Non-pigmented ciliary epithelial cell (primary cell): ENCODE results near the gene DLX2.
A peak's percentile ranks its signal among the peaks of the same experiment; 100 is the strongest.

Experiments used
- DNase-seq: peaks from one replicate; pipeline ENCODE4 v3.0.0-alpha.2; 2010; ENCODE audit warnings: low read depth

DLX2 gene

GRCh38 chr2:172094294-172095145 lies 8.2 kb downstream of the DLX2 start:
- DNase-seq: no peak

GRCh38 chr2:172093416-172094293 lies 9.0 kb downstream of the DLX2 start:
- DNase-seq: no peak

DNA sequence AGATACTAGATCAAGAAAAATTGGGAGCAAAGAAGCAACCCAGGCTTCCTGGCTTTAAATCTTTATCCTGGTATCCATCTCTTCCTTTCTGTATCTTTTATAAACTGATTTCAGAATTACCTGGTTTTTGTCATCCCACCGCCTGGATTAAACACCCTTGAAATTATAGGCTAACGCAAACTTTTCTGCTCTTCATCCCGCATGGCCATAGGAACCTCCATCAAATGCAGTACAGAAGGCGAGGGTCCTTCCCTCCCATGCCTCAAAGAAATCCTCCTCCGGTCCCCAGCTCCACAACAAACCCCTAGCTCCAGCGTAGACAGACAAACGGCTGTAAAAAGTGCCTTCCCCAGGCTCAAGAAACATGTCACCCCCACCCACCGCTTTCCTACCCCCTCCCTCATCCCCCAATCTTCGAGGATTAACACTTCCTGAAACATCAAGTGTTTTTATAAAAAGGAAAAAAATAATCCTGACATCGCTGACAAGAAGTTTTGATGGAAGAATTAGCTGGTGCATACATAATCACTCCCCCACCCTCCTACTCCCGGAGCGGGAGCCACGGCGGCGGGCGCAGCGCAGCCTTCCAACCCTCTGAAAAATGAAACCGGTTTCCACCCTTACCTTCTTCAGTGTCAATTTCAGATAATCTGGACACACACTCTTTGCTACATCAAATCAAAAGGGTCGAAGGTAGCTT lies 9.8 kb downstream of the DLX2 start:
- no peak for DNase-seq

GRCh38 chr2:172091761-172092566 lies 10.7 kb downstream of the DLX2 start:
- DNase-seq: no peak

DNA sequence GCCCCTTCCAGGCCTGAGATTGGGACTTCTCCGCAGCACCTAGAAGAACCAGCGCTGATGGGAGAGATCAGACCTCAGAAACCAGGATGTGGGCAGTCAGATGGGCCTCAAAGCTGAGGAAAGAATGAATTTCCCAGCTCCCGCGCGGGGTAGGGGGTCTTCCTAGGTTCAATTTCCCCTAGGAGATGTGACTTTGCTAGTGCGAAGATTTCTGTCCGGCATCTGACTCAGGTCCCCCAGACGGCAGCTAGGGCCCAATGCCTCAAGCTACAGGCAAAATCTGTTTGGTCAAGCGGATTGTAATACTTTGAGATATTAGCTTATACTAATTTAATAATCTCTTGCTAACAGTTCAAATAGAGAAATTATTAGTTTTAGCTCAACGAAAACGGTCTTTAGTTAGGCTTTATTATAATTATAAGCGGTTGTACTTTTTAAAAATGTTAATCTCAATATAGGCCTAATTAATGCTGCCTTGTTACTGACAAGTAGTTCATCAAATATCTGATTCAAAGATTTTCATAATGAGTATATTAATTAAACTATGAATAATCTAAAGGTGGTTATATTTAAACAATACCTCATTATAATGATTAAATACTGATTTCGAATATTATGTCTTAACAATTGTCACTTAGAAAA lies 11.6 kb downstream of the DLX2 start:
- no peak for DNase-seq

- no peak for DNase-seq
Observed at GRCh38 chr2:172090044-172090961, 12.4 kb downstream of the DLX2 start.

DNA sequence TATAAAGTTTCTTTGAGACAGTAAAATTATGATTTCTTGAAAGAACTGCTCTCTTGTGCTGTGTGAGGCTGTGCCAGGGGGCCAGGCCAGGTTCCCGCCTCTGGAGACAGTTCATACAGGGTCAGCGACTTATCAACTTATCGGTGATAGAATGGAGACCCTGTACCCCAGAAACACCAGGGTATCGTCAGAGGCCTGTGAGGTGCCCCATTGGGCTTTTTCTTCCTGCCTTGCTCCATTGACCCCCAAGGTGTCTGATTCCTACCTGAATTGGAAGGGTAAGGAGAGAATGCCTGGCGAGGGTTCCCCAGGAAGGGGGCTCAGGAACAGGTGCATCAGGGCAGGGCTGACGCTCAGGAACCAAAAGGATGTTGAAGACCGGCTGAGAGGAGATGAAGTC lies 13.1 kb downstream of the DLX2 start:
- no peak for DNase-seq

GRCh38 chr2:172089005-172089504 lies 13.6 kb downstream of the DLX2 start:
- no peak for DNase-seq

DNA sequence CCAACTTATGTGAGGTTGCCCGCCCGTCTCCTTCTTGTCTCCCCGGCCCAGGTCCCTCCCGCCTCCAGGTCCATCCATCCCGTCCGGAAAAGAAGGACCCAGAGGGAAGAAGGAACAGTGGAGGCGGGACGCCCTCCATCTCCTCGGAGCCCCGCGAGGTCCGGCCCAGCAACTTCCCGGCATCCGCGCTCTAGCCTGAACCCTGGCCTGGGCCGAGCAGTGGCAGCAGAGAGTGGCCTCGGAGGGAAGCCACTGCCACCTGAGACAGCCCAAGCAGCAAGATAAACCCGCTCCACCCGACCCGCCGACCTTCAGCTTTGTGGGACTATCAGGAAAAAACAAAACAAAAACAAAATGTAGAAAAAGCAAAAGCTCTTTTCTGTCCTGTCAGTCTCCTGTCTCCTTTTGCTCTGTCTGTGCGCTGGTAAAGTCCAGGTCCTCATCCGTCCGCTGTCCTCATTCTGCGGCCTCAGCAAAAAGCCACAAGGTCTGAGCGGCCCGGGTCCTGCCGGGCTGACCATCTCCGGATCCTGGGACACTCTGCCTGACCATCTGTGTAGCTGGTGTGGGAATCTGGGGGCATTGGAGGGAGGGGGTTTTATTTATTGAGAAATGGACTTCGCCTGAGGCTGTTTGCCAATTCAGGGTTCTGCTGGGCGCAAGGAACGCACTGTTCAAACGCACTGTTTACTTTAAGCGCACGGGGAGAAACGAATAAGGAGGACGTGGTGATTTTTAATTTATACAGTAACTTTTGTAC lies 14.3 kb downstream of the DLX2 start:
- DNase-seq: no peak

GRCh38 chr2:172087780-172088244 lies 14.9 kb downstream of the DLX2 start:
- no peak for DNase-seq

DNA sequence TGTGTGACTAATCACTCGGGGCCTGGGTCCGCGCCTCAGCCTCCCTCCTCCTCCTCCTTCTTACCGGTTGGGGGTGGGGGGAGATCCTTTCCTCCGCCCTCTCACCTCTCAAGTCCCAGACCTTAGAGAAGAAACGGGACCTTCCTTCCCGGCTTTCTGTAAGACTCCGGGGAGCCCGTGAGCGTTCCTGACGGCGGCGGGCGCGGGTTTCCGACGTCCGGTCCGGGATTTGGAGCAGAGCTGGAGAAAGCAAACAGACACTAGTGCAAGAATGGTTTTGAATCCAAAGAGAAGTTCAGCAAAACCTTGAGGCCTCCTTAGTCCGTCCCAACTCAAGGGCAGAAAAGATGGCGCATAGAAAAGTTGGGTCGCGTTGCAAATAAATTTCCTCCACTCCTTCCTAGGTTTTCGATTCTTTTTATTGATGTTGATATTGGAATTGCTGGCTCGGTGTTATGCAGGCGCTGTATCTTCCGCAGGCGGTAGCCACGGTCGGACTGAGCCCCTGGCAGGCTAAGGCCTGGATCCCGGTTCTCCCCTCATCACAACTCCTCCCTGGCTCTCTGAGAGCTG lies 15.4 kb downstream of the DLX2 start:
- no peak for DNase-seq

- DNase-seq: no peak
Observed at GRCh38 chr2:172086241-172087206, 16.2 kb downstream of the DLX2 start.

GRCh38 chr2:172085460-172086159 lies 17.1 kb downstream of the DLX2 start, which contains the start of gene DLX1:
Gene DLX1 (plus strand): TSS chr2:172085507. CDS start chr2:172085678, 171 bp downstream.
- DNase-seq: no peak

DNA sequence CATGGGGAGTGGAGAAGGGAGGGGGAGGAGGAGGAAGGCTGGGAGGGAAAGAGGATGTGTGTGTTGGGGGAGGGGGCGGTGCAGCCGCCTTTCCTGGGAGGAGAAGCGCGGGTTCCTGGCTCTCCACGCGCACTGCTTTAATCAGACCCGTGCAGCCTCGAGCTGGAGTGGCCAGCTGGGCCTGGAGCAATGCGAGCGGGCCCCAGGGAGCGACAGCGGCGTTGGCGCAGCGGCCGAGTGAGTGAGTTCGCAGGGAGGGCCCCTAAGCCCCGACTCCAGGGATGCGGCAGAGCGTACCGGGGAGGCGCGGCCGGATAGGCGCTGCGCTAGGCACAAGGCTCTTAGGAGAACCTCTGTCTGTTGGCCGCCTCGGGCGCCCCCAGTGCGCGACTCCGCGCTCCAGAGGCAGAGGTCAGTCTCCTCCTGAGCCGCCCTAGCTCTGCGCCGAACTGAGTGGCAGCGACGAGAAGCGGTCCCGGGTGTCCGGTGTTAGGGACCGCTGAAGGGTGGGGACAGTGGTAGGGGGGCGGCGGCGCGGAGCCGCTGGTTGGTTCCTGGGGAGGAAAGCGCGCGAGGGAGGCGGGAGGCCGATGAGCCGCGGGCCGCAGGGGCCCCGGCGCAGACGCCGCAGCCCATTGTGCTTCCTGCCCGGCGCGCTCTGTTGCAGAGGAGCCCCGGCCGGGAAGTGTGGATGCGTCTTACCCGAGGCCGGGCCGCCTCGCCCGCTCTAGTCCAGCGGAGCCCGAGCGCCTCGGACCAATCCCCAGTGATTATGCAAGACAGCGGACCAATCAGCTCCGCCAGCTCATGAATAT lies 17.8 kb downstream of the DLX2 start:
- DNase-seq: peak; percentile 80

DNA sequence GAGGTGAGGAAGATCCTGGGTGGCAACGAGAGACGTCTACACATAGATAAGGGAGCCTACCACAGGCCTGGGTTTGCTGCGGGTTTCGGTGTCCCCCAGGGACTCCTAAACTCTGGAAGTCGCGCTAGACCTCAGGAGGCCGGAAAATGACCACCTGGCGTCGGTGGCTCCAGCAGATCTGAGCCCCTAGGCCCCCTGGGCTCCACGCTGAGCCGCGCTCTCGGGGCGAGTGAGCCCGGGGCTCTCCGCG lies 18.4 kb downstream of the DLX2 start:
- no peak for DNase-seq
